ENCODE results near the gene STARD9. TPM values are rescaled to one million over a fixed set of nuclear protein-coding genes. Genes with fewer than 3 reads are reported as not detected.

STARD9 gene
- total and polyA plus RNA-seq, 2 donors from 2014 or later = 1.1 to 7.2 TPM

- H3K27me3 ChIP-seq (ENCODE audit: control insufficient read depth, insufficient read depth, low read length) = no peaks in the 10 kb centered on the region
- no peak overlapping the region for H3K4me3 ChIP-seq (ENCODE audit: low read length in 3 of 3)
- H3K4me1 ChIP-seq (ENCODE audit: control insufficient read depth in 2 of 3, insufficient read depth in 2 of 3, low read depth in 1 of 3, low read length in 3 of 3) = no peaks in the 10 kb centered on the region
- FAIRE-seq (no peak), DNase-seq (no peak)
- intact Hi-C loops (cut with DNase I) = no loop called here
- no peak overlapping the region for H3K27ac ChIP-seq (ENCODE audit: low read depth in 2 of 2, low read length in 2 of 2)
- no peaks in the 10 kb centered on the region for H3K9me3 ChIP-seq (ENCODE audit: control insufficient read depth in 2 of 3, insufficient read depth in 1 of 3, low read length in 3 of 3)
- no peak overlapping the region for H3K9ac ChIP-seq (ENCODE audit: low read length in 3 of 3)
- no peaks in the 10 kb centered on the region for H3K36me3 ChIP-seq (ENCODE audit: control insufficient read depth in 2 of 3, insufficient read depth in 3 of 3, low read length in 3 of 3)
- TF ChIP-seq CTCF (IDR thresholded peaks at IDR 0.05; ENCODE audit: borderline replicate concordance, extremely low read depth, insufficient read depth) = no peak
Observed at GRCh38 chr15:42627485-42627884, 52.1 kb downstream of the STARD9 start.

GRCh38 chr15:42628761-42629160 is 53.4 kb downstream of the STARD9 start:
- FAIRE-seq = no peak
- Histone ChIP-seq H3K27ac (ENCODE audit: low read depth in 2 of 2, low read length in 2 of 2) (no peak overlapping the region), H3K4me3 (ENCODE audit: low read length in 3 of 3) (no peak overlapping the region), H3K4me1 (ENCODE audit: control insufficient read depth in 2 of 3, insufficient read depth in 2 of 3, low read depth in 1 of 3, low read length in 3 of 3) (no peaks in the 10 kb centered on the region), H3K36me3 (ENCODE audit: control insufficient read depth in 2 of 3, insufficient read depth in 3 of 3, low read length in 3 of 3) (no peaks in the 10 kb centered on the region), H3K9me3 (ENCODE audit: control insufficient read depth in 2 of 3, insufficient read depth in 1 of 3, low read length in 3 of 3) (no peaks in the 10 kb centered on the region), H3K9ac (ENCODE audit: low read length in 3 of 3) (no peak overlapping the region), H3K27me3 (ENCODE audit: control insufficient read depth, insufficient read depth, low read length) (no peaks in the 10 kb centered on the region)
- intact Hi-C loops (cut with DNase I) = no loop called here
- TF ChIP-seq CTCF (IDR thresholded peaks at IDR 0.05; ENCODE audit: borderline replicate concordance, extremely low read depth, insufficient read depth) = no peak
- no peak for DNase-seq

- Histone ChIP-seq H3K4me3 (ENCODE audit: low read length in 3 of 3) (no peak overlapping the region), H3K9ac (ENCODE audit: low read length in 3 of 3) (no peak overlapping the region), H3K27me3 (ENCODE audit: control insufficient read depth, insufficient read depth, low read length) (no peaks in the 10 kb centered on the region), H3K36me3 (ENCODE audit: control insufficient read depth in 2 of 3, insufficient read depth in 3 of 3, low read length in 3 of 3) (no peaks in the 10 kb centered on the region), H3K4me1 (ENCODE audit: control insufficient read depth in 2 of 3, insufficient read depth in 2 of 3, low read depth in 1 of 3, low read length in 3 of 3) (no peaks in the 10 kb centered on the region), H3K9me3 (ENCODE audit: control insufficient read depth in 2 of 3, insufficient read depth in 1 of 3, low read length in 3 of 3) (no peaks in the 10 kb centered on the region), H3K27ac (ENCODE audit: low read depth in 2 of 2, low read length in 2 of 2) (no peak overlapping the region)
- DNase-seq = no peak
- TF ChIP-seq CTCF (IDR thresholded peaks at IDR 0.05; ENCODE audit: borderline replicate concordance, extremely low read depth, insufficient read depth) = no peak
- intact Hi-C loops (cut with DNase I) = no loop called here
- no peak for FAIRE-seq
Observed at GRCh38 chr15:42632105-42632675, 56.8 kb downstream of the STARD9 start.

DNA sequence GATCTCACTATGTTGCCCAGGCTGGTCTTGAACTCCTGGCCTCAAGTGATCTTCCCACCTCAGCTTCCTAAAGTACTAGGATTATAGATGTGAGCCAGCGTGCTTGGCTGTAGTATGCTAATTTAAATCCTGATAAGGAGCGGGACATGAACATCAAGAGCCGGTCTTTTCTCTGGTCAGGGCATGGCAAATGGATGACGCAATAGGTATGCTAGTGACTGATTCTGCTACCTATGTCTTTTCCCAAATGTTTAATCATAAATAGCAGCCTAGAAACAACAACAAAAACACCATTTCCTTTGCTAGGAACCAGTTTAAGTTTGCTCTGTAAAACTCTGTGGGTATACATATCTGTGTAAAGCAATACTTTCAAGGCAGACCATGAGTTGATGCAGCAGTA is 64.7 kb downstream of the STARD9 start:
- intact Hi-C loops (cut with DNase I) = no loop called here

More for the DNA sequence above, 64.7 kb downstream of the STARD9 start:
- Histone ChIP-seq H3K27ac (ENCODE audit: low read depth in 2 of 2, low read length in 2 of 2) (no peak overlapping the region), H3K9me3 (ENCODE audit: control insufficient read depth in 2 of 3, insufficient read depth in 1 of 3, low read length in 3 of 3) (no peaks in the 10 kb centered on the region), H3K9ac (ENCODE audit: low read length in 3 of 3) (no peak overlapping the region), H3K36me3 (ENCODE audit: control insufficient read depth in 2 of 3, insufficient read depth in 3 of 3, low read length in 3 of 3) (no peaks in the 10 kb centered on the region), H3K4me3 (ENCODE audit: low read length in 3 of 3) (no peak overlapping the region), H3K4me1 (ENCODE audit: control insufficient read depth in 2 of 3, insufficient read depth in 2 of 3, low read depth in 1 of 3, low read length in 3 of 3) (no peaks in the 10 kb centered on the region), H3K27me3 (ENCODE audit: control insufficient read depth, insufficient read depth, low read length) (no peaks in the 10 kb centered on the region)
- FAIRE-seq (no peak), DNase-seq (no peak)
- TF ChIP-seq CTCF (IDR thresholded peaks at IDR 0.05; ENCODE audit: borderline replicate concordance, extremely low read depth, insufficient read depth) = no peak
